IMR-90 (cell line): Measurements from ENCODE around the gene VDAC1.

ENCODE experiments used
- CEBPB ChIP-seq: IDR thresholded peaks from 2 replicates; pipeline ENCODE4 v1.6.1; 2012; ENCODE audit warnings: low read depth, low read length, improper control_type of control experiment
- CHD1 ChIP-seq: IDR thresholded peaks from 2 replicates; pipeline ENCODE4 v1.6.1; 2012; ENCODE audit warnings: low read depth, low read length, improper control_type of control experiment
- MAFK ChIP-seq: IDR thresholded peaks from 2 replicates; pipeline ENCODE4 v1.6.1; 2012; ENCODE audit warnings: low read depth, low read length, improper control_type of control experiment
- MAZ ChIP-seq: IDR thresholded peaks from 2 replicates; pipeline ENCODE4 v1.6.1; 2012; ENCODE audit warnings: low read depth, mild to moderate bottlenecking, low read length, improper control_type of control experiment, moderate library complexity, borderline replicate concordance
- MXI1 ChIP-seq: IDR thresholded peaks from 2 replicates; pipeline ENCODE4 v1.6.1; 2012; ENCODE audit warnings: low read depth, mild to moderate bottlenecking, low read length, moderate library complexity, borderline replicate concordance
- NFE2L2 ChIP-seq: fragments of 150-350 bp; IDR thresholded peaks from 2 replicates; pipeline ENCODE4 v1.6.1; 2016; ENCODE audit warnings: low read depth, mild to moderate bottlenecking, low read length
- POLR2A ChIP-seq: IDR thresholded peaks from 2 replicates; pipeline ENCODE4 v1.6.1; 2012; ENCODE audit warnings: mild to moderate bottlenecking, low read depth, low read length
- RAD21 ChIP-seq: IDR thresholded peaks from 2 replicates; pipeline ENCODE4 v1.6.1; 2012; ENCODE audit warnings: low read length, improper control_type of control experiment
- RFX5 ChIP-seq: IDR thresholded peaks from 2 replicates; pipeline ENCODE4 v1.8.0; 2012; ENCODE audit warnings: low read depth, mild to moderate bottlenecking, low read length, moderate library complexity
- SMC3 ChIP-seq: fragments of 150-350 bp; IDR thresholded peaks from 2 replicates; pipeline ENCODE4 v1.6.1; 2016; ENCODE audit warnings: low read depth, mild to moderate bottlenecking, antibody characterized with exemption, low read length, moderate library complexity
- USF2 ChIP-seq: fragments of 150-350 bp; IDR thresholded peaks from 2 replicates; pipeline ENCODE4 v1.6.1; 2017; ENCODE audit warnings: mild to moderate bottlenecking, antibody characterized with exemption, low read length, low read depth
- TF ChIP-seq, protein P1 (sequence below): conservative IDR thresholded peaks from 2 replicates; pipeline ENCODE4 v1.5.1; 2012; ENCODE audit warnings: mild to moderate bottlenecking, low read depth, low read length, improper control_type of control experiment

GRCh38 chr5:133933169-133933509 is 71.6 kb downstream of the VDAC1 start:
- TF ChIP-seq POLR2A (no peak), MAZ (no peak), SMC3 (no peak), MXI1 (no peak), RAD21 (no peak), RFX5 (no peak), USF2 (no peak), NFE2L2 (no peak), CHD1 (no peak), CEBPB (no peak), MAFK (no peak)
- TF ChIP-seq, protein P1, sequence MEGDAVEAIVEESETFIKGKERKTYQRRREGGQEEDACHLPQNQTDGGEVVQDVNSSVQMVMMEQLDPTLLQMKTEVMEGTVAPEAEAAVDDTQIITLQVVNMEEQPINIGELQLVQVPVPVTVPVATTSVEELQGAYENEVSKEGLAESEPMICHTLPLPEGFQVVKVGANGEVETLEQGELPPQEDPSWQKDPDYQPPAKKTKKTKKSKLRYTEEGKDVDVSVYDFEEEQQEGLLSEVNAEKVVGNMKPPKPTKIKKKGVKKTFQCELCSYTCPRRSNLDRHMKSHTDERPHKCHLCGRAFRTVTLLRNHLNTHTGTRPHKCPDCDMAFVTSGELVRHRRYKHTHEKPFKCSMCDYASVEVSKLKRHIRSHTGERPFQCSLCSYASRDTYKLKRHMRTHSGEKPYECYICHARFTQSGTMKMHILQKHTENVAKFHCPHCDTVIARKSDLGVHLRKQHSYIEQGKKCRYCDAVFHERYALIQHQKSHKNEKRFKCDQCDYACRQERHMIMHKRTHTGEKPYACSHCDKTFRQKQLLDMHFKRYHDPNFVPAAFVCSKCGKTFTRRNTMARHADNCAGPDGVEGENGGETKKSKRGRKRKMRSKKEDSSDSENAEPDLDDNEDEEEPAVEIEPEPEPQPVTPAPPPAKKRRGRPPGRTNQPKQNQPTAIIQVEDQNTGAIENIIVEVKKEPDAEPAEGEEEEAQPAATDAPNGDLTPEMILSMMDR = no peak
